Hippocampal formation (tissue), 2 donors: Measurements from ENCODE around the gene FLYWCH1.

Source experiments
- DNase-seq, 2 donors: peaks; one replicate each; lab custom pipeline; 2025; lab: John Stamatoyannopoulos, UW

Gene FLYWCH1

DNA sequence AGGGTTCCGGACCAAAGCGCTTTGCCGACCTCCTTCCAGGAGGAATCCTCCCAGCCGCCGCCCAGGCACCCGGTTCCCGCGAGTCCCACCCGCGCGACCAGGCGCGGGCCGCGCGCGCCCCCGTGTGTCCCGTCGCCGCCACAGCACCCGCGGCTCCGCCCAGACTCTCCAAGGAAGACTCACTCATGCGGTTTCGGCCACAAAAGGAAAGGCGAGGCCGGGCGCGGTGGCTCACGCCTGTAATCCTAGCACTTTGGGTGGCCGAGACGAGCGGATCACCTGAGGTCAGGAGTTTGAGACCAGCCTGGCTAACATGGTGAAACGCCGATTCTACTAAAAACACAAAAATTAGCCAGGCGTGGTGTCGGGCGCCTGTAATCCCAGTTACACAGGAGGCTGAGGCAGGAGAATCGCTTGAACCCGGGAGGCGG, 72.0 kb downstream of the FLYWCH1 start:
- DNase-seq, result peak; percentile 49 to 67

DNA sequence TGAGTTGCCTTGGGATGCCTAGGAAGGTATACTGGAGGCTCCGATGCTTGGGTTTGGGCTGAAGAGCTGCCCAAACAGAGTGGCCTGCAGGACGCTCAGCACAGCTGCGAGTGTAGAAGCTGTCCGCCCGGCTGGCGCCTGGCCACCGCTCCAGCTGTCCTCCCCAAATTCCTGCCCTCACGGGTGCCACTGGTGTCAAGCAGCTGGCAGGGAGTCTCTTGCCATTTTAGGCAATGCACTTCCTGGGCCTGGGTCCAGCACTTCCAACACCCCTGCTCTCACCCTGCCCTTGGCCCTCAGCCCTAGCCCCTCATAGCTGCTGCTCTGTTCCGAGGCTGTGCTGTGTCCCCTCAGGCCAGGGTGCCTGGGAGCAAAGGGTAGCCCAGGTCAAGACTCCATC, 73.7 kb downstream of the FLYWCH1 start:
- no peak for DNase-seq

DNA sequence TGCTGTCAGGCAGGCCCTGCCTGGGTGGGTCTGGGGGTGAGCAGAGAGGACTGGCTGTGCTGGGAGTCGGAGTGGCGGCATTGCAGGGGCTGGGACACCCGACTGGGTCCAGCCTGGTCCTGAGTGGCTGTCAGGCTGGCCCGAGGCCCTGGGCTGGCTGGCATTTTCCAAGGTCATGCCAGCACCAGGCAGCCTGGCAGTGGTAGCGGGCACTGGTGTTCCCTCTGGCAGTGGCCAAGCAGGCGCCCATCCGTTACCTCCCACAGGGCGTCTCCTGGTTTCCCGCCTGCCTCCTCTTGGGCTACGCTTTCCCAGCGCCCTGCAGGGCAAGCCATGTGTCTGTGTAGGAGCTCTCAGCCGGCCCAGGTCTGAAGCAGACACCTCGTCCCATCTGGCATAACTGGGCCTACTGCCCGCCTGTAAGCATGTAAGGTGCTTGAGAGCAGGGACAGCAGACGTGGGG, 74.2 kb downstream of the FLYWCH1 start:
- DNase-seq, result no peak

DNA sequence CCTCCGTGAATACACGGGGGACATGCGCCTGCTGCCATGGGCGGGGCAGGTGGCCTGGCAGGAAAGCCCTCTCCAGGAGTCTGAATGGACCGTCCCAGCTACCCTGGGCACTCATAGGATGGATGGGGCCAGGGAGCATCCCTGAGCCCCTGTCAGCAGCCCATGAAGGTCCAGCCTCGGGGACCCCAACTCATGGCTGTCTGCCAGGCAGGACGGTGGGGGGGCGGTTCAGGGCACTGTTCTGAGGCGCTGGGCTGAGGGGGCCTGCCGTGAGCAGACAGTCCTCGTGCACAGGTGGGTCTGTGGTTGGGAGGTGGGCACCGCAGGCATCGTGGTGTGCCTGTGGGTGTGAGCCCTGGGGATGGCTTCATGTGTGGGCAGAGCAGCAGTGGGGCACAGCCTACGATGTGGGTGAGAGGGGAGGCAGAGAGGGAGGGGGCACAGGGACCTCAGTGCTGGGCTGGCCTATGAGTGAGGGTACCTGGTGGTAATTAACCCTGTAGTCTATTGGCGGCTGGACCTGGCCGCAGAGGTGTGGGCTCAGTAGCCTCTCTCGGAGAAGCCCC, 75.0 kb downstream of the FLYWCH1 start:
- no peak for DNase-seq

DNA sequence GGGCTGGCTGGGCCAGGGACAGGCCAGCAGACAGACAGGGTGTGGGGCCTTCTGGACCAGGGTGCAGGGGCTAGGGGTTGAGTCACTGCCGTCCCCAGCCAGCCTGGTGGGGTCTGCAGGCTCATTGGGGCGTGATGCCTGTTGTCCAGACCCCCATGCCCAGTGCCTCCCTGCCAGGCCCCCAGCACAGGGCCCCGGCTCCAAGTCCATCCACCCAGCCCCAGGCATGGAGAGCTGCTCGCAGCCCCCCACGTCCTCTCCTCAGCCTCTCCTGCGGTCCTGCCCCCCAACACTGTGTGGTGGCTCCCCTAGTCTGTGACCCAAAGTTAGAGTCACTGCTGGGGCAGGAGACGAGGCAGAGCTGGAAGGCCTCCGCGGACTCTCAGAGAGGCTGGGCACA, 75.6 kb downstream of the FLYWCH1 start:
- DNase-seq, result no peak

DNA sequence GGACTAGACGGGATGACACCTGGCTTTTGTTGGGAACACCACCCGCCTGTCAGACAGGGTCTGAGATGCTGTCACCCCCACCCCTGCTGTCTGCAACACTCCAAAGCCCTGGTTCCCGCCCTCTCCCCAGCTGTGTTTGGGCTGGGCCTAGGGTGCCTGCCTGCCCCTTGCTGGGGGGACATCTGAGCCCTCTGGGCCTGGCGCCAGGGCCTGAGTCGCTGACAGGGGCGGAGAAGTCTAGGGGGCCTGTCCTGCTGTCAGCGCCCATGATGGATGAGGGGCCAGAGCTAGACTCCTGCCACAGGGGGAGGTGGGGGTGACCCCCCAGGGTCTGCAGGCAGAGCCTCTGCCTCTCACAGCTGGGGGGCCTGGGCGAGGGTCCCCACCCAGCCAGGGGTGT, 76.1 kb downstream of the FLYWCH1 start:
- DNase-seq, result no peak

DNA sequence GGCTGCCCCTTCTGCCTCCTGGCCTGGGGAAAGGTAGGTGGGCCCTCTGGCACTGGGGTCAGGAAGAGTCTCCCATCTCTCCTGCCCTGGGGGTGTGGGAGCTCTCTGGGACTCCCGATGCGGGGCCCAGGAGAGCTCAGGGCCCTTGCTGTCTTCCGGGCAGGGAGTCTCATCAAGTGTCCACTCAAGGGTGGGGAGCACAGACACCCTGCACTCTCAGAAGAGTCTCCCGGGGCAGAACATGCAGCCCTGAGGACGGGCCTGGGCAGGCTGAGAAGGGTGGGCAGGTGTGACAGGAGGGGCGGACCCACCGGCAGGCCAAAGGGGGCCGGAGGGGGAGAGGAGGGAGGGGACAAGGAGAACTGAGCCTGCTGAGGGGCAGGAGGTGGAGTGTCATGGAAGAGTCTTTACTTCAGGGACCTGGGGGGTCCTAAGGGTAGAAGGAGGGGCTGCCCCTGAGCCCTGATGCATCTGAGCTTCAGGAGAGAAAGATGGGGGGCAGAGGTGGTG, 76.9 kb downstream of the FLYWCH1 start:
- DNase-seq, result no peak

DNA sequence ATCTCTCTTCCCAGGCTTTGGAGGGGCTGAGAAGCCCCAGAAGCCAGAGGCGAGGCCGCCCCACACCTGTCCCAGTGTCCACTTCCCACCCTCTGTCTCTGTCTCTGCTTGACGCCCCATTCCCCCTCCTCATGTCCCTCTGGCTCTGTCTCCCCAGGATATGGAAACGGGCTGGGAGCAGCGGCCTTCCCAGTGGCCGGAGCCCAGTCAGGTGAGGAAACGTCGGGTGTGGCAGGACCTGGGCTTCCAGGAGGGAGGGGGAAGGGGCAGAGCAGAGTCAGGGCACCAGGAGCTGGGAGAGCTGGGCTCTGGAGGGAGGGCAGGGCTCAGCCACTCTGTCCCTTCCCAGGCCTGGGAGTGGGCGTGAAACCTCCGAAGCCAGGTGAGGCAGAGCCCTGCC, 79.2 kb downstream of the FLYWCH1 start:
- no peak for DNase-seq

DNA sequence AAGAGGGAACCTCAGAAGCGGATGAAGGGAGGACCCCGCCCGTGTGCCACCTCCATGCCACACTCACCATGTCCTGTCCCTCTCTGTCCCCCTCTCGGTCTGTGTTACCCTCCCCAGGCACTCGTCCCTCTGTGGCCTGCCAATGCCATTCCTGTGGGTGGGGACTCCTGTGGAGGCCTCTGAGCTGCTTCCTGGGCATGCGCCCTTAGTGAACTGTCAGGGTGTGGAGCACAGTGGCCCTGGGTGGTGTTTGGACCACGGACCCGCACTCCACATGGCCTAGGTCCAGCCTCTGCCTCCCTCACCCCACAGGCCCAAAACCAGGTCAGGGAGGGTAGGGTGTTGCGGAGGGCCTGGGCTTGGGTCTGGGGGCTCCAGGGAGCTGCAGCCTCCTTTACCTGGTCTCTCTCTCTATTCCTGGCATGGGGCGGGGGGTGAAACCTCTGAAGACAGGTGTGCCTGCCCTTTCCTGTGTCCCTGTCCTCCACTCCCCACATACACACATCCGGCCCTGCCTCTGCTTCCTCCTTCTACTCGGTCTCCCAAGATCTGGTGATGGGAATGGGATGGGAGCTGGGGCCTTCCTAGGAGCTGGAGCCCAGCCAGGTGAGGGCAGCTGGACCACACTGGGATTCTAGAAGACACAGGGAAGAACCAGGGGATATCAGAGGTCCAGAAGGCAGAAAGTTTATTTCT, 80.0 kb downstream of the FLYWCH1 start:
- DNase-seq, result no peak

DNA sequence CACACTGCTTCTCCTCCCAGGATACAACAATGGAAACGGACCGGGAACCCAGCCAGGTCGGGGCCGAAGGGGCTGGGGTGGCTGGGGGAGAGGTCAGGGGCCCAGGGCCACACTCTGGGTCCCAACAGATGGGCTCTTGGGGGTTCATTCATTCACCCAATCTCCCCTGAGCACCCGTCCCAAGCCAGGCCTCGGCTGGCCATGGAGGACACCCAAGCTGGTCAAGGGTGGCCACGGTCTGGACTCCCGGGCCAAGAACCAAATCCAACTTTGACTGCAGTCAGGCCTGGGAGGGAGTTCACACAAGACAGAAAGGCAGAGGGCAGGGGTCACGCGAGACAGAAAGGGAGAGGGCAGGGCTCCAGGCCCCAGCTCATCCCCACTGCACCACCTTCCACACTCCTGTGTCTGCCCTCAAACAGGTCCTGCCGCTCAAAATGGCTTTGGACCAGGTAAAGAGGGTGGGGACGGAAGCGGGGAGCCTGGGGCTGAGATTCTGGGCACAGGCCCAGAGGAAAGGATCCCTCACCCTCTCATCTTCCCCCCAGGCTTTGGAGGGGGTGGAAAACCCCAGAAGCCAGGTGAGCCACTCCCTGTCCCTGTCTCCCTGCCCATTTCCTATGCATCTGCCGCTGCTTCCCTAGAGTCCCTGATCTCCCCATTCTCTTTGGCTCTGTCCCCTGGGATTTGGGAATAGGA, 80.8 kb downstream of the FLYWCH1 start:
- no peak for DNase-seq

DNA sequence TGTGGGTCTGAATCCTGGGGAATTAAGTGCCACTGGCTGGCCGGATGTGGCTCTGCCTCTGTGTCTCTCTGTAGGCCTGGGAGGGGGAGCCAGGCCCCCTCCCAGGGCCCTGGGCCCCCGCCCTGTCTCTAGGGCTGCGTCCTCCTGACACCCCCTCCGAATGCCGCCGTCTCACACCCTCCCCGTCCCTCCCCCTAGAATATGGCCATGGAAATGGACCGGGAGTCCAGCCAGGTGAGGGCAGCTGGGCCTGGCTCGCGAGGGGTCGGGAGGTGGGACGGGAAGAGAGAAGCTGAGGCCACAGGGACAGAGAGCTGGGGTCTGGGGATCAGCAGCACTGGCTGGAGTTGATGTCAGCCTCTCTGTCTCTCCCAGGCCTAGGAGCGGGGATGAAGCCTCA, 84.6 kb downstream of the FLYWCH1 start:
- no peak for DNase-seq

DNA sequence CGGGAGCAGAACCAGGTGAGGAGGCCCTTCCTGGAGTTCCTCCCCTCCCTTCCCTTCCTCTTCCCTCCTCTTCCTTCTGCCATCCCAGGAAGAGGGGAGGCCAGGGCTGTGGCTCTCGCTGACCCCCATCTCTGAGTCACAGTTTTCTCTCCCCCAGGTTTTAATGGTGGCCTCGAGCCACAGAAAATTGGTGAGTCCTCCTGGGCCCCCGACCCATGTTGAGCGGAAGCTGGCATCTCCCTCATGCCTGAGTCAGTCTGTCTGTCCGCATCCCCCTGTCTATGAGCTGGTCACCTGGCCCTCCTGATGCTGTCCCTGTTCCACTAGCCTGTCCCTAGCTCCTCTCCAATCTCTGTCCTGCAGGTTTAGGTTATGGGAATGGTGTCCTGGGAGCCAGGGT, 88.2 kb downstream of the FLYWCH1 start:
- no peak for DNase-seq

DNA sequence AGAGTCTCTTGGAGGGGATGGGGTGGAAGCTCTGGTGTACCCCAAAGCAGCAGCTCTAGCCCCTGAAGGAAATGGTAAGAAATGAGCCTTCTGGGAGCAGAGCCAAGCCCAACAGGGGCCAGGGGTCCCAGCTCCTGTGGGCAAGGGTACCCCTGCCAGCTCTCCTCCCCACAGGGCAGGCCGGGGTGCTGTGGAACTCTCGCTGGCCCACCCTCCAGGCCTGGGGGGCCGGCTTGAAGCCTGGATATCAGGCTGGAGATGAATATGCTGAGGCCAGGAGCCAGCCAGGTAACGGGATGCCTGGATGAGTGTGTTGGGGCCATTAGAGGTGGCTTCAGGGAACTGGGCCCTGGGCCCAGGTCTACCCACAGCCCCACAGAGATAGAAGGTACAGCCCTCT, 88.8 kb downstream of the FLYWCH1 start:
- no peak for DNase-seq
